GM12878 (cell line): ENCODE data around the gene TMEM150A. TPM values are rescaled to one million over a fixed set of nuclear protein-coding genes. Genes with fewer than 3 reads are reported as not detected.

Experiments used
- ATAC-seq: fragments of 200-7000 bp; cut with Tn5 transposase; 3 replicates; pipeline ENCODE4 v1.9.1; 2020; ENCODE audit warnings: mild to moderate bottlenecking, moderate library complexity
- BruUV-seq: library from RNA; stranded (reverse); fragments of 400-500 nt; replicated peaks from 2 replicates; lab custom pipeline; 2021; lab: Mats Ljungman, UMichigan
- CTCF ChIA-PET: fragments of 300-600 bp; sonication (Branson Sonifier 250); formaldehyde crosslinking; extraction: SDS; loops from one replicate; lab custom pipeline; 2021; ENCODE audit warnings: inconsistent platforms; lab: Yijun Ruan, JAX
- POLR2A ChIA-PET: fragments of 350-600 bp; formaldehyde crosslinking; extraction: SDS; loops from one replicate; lab custom pipeline; 2021; ENCODE audit warnings: inconsistent platforms; lab: Charles Lee
- RAD21 ChIA-PET: fragments of 300-600 bp; sonication (Branson Sonifier 250); formaldehyde crosslinking; loops from one replicate; lab custom pipeline; 2023; ENCODE audit warnings: antibody characterized with exemption; ENCODE audit not compliant: unreplicated experiment; lab: Charles Lee
- SMC1A ChIA-PET: fragments of 300-600 bp; sonication (Branson Sonifier 250); formaldehyde crosslinking; loops from one replicate; lab custom pipeline; 2023; ENCODE audit not compliant: unreplicated experiment, uncharacterized antibody; lab: Charles Lee
- DNase-seq: peaks from one replicate; pipeline ENCODE4 v3.0.0-alpha.2; 2011; ENCODE audit warnings: low read depth, low spot score
- FAIRE-seq: peaks from 3 replicates; lab custom pipeline; 2011; peaks lifted over from hg19 to GRCh38; lab: Jason Lieb, UNC
- H2AFZ ChIP-seq: 2 replicates; pipeline ENCODE4 v1.6.0; 2011; ENCODE audit warnings: low read depth, low read length, control low read depth; ENCODE audit not compliant: control insufficient read depth
- H3K27ac ChIP-seq: 2 replicates; pipeline ENCODE4 v1.5.1; 2011; ENCODE audit warnings: control low read depth; ENCODE audit not compliant: control insufficient read depth, insufficient read depth
- H3K27me3 ChIP-seq, 2 experiments: replicated peaks in 1 of 2; 2 replicates each; pipeline versions ENCODE4 v1.6.0 to v1.6.1; 2011; ENCODE audit warnings: low read length in 1 of 2; ENCODE audit not compliant: control insufficient read depth in 2 of 2, insufficient read depth in 2 of 2
- H3K36me3 ChIP-seq, 2 experiments: 2 replicates each; pipeline ENCODE4 v1.5.1; 2011; ENCODE audit warnings: low read length in 1 of 2; ENCODE audit not compliant: control insufficient read depth in 2 of 2, insufficient read depth in 2 of 2
- H3K4me1 ChIP-seq: 2 replicates; pipeline ENCODE4 v1.6.1; 2011; ENCODE audit warnings: mild to moderate bottlenecking, low read length, moderate library complexity, mixed read lengths; ENCODE audit not compliant: control insufficient read depth, insufficient read depth
- H3K4me2 ChIP-seq: 2 replicates; pipeline ENCODE4 v1.6.0; 2011; ENCODE audit warnings: control low read depth; ENCODE audit not compliant: control insufficient read depth, insufficient read depth
- H3K4me3 ChIP-seq: fragments of 200-600 bp; sonication (generic); 2 replicates; pipeline ENCODE4 v1.5.1; 2016
- H3K79me2 ChIP-seq: 2 replicates; pipeline ENCODE4 v1.6.0; 2011; ENCODE audit warnings: low read length; ENCODE audit not compliant: control insufficient read depth, insufficient read depth
- H3K9ac ChIP-seq: 2 replicates; pipeline ENCODE4 v1.8.0; 2011; ENCODE audit warnings: low read length, control low read depth, mixed read lengths; ENCODE audit not compliant: control insufficient read depth, insufficient read depth
- H3K9me3 ChIP-seq: replicated peaks from 3 replicates; pipeline ENCODE4 v1.5.1; 2011; ENCODE audit warnings: mild to moderate bottlenecking, low read length; ENCODE audit not compliant: control insufficient read depth, insufficient read depth
- H4K20me1 ChIP-seq: 2 replicates; pipeline ENCODE4 v1.6.0; 2011; ENCODE audit not compliant: control insufficient read depth, insufficient read depth
- BMI1 ChIP-seq: fragments of 450-650 bp; IDR thresholded peaks from 2 replicates; pipeline ENCODE4 v1.6.1; 2016; ENCODE audit warnings: mild to moderate bottlenecking, moderate library complexity, borderline replicate concordance
- CBX3 ChIP-seq: fragments of 200-600 bp; sonication (generic); IDR thresholded peaks from 2 replicates; pipeline ENCODE4 v1.6.1; 2016; ENCODE audit warnings: low read depth, borderline replicate concordance
- CEBPB ChIP-seq, 2 experiments: fragments of 150-350 bp in 1 of 2; IDR thresholded peaks; 2 replicates each; pipeline ENCODE4 v1.6.1; 2012 to 2014; ENCODE audit warnings: low read depth in 2 of 2, low read length in 2 of 2, borderline replicate concordance in 1 of 2, inconsistent platforms in 1 of 2
- EZH2 ChIP-seq: IDR thresholded peaks from 2 replicates; pipeline ENCODE4 v1.6.1; 2012; ENCODE audit warnings: low read depth, mild to moderate bottlenecking, control low read depth, inconsistent platforms, low read length, borderline replicate concordance; ENCODE audit not compliant: control insufficient read depth
- HDGF ChIP-seq: fragments of 450-650 bp; IDR thresholded peaks from 2 replicates; pipeline ENCODE4 v1.6.1; 2016; ENCODE audit warnings: antibody characterized with exemption
- KDM1A ChIP-seq: fragments of 200-600 bp; sonication (generic); IDR thresholded peaks from 2 replicates; pipeline ENCODE4 v1.6.1; 2016; ENCODE audit warnings: borderline replicate concordance
- MYB ChIP-seq: fragments of 150-350 bp; IDR thresholded peaks from 2 replicates; pipeline ENCODE4 v1.6.1; 2014; ENCODE audit warnings: mild to moderate bottlenecking, low read depth, low read length, borderline replicate concordance
- NRF1 ChIP-seq: conservative IDR thresholded peaks from 2 replicates; pipeline ENCODE4 v1.6.1; 2011; ENCODE audit warnings: mild to moderate bottlenecking, low read depth, low read length, improper control_type of control experiment
- POU2F2 ChIP-seq: IDR thresholded peaks from 3 replicates; pipeline ENCODE4 v1.6.1; 2011; ENCODE audit warnings: low read depth, mild to moderate bottlenecking, low read length, borderline replicate concordance
- RAD51 ChIP-seq: fragments of 450-650 bp; IDR thresholded peaks from 2 replicates; pipeline ENCODE4 v1.6.1; 2016; ENCODE audit warnings: moderate library complexity, mild to moderate bottlenecking, inconsistent platforms
- SMAD5 ChIP-seq: IDR thresholded peaks from 2 replicates; pipeline ENCODE4 v1.6.1; 2016; ENCODE audit warnings: antibody characterized with exemption, low read depth
- SMC3 ChIP-seq: IDR thresholded peaks from 2 replicates; pipeline ENCODE4 v1.6.1; 2011; ENCODE audit warnings: low read length, improper control_type of control experiment, borderline replicate concordance
- SRF ChIP-seq, 2 experiments: IDR thresholded peaks; 2 replicates each; pipeline ENCODE4 v1.6.1; 2011; ENCODE audit warnings: low read depth in 2 of 2, low read length in 2 of 2, mild to moderate bottlenecking in 1 of 2, moderate library complexity in 1 of 2
- STAT1 ChIP-seq: fragments of 450-650 bp; conservative IDR thresholded peaks from 2 replicates; pipeline ENCODE4 v1.6.1; 2014; ENCODE audit warnings: antibody characterized with exemption, mild to moderate bottlenecking
- WGBS: methylation state at CpG from one replicate; pipeline ENCODE4 v1.1.6; 2016; ENCODE audit warnings: low lambda C conversion rate; ENCODE audit not compliant: insufficient replicate concordance, insufficient coverage; ENCODE audit errors: missing lambda C conversion rate; 5-methylcytosine and 5-hydroxymethylcytosine counted together
- in situ Hi-C: fragments of 300-500 bp; cut with MboI; formaldehyde crosslinking; loops from 9 replicates; pipeline ENCODE4 v1.14.3; 2018; ENCODE audit warnings: mixed read lengths
- intact Hi-C: fragments of 100-400 bp; cut with micrococcal nuclease; formaldehyde crosslinking; loops from one replicate; pipeline ENCODE4 v1.14.2; 2022; ENCODE audit not compliant: unreplicated experiment
- polyA plus RNA-seq, 11 experiments: library from polyadenylated mRNA; depleted of rRNA in 4 of 11; unstranded in 6 of 11; stranded (reverse) in 5 of 11; fragments of >200 nt; fragmentation: Nextera tagmentation in 4 of 11; fragmentation: Illumina TruSeq in 1 of 11; extraction: Ambion mirVana in 4 of 11; extraction: Trizol in 1 of 11; gene quantifications; 1 replicate in 1 of 11; 2 replicates in 10 of 11; pipeline versions ENCODE4 v1.2.1 to v1.2.3, GENCODE V29; 2011 to 2016; ENCODE audit warnings: inconsistent platforms in 2 of 11, missing spikeins in 2 of 11, low read depth in 1 of 11
- total RNA-seq, 4 experiments: library from RNA; depleted of rRNA in 3 of 4; stranded (reverse); fragments of >200 nt in 3 of 4; fragmentation: Illumina TruSeq in 1 of 4; extraction: Trizol in 1 of 4; gene quantifications; 2 replicates each; pipeline versions ENCODE4 v1.2.1 to v1.2.3, GENCODE V29; 2013 to 2021
- TF ChIP-seq, protein P1 (sequence below): fragments of 450-650 bp; IDR thresholded peaks from 2 replicates; pipeline ENCODE4 v1.6.1; 2017; ENCODE audit warnings: mild to moderate bottlenecking, moderate library complexity
- TF ChIP-seq, protein P2 (sequence below): IDR thresholded peaks from 2 replicates; pipeline ENCODE4 v1.6.1; 2012; ENCODE audit warnings: mild to moderate bottlenecking, low read depth, low read length

TMEM150A gene
- total and polyA plus RNA-seq, 10 of the 15 experiments (the other 5 are each of a cell fraction or from before 2014, with no cell fraction given) = 0.45 to 4.4 (median 2.6) TPM

DNA sequence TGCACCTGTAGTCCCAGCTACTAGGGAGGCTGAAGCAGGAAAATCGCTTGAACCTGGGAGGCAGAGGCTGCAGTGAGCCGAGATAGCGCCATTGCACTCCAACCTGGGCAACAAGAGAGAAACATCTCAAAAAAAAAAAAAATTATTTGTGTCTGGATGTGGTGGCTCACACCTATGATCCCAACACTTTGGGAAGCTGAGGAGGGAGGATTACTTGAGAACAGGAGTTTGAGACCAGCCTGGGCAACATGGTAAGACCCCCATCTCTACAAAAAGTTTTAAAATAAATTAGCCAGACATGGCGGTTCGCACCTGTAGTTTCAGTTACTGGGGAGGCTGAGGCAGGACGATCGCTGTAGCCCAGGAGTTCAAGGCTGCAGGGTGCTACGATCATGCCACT lies 26.8 kb downstream of the TMEM150A start (continued):
- TF ChIP-seq POU2F2 (no peak), SMAD5 (no peak), CBX3 (no peak), NRF1 (no peak), MYB (no peak)

DNA sequence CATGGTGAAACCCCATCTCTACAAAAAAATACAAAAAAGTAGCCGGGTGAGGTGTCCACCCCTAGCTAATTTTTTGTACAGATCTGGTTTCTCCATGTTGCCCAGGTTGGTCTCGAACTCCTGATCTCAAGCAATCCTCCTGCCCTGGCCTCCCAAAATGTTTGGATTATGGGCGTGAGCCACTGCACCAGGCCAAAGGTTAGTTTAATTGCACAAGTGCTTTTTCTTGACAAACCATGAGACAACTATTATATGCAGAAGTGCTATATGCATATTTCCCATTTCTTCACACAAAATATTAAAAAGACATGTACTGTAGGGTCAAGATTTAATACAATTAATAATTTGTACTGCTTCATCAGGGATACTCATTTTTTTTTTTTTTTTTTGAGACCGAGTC lies 36.2 kb downstream of the TMEM150A start:
- ATAC-seq = no peak
- intact Hi-C loops = no loop called here
- no peaks in the 10 kb centered on the region for H4K20me1 ChIP-seq
- no peak for FAIRE-seq
- ChIA-PET POLR2A (interaction anchor here (6.2 kb wide), 1 partner anchor 29 kb away, joined by 32 read pairs; the partner anchor contains the start of gene RNF181), RAD21 (no interaction called here), CTCF (interaction anchor here (1.3 kb wide), 1 partner anchor 14 kb away, joined by 5 read pairs; no protein-coding TSS in a partner anchor), SMC1A (interaction anchor here (1.0 to 1.8 kb wide), 3 partner anchors 11 to 25 kb away, joined by 3 to 4 read pairs (median 3); partner anchors contain the start of gene VAMP8)
- peaks cover 3% of the 10 kb centered on the region for H3K79me2 ChIP-seq
- WGBS = 68% methylated on average over 3 of the region's 4 CpGs
- no peaks in the 10 kb centered on the region; the same call in 1 of the 2 replicates for H3K4me1 ChIP-seq
- no peak overlapping the region for H3K27ac ChIP-seq
- in situ Hi-C loops = no loop called here
- no peak overlapping the region for H3K4me3 ChIP-seq
- H3K36me3 ChIP-seq = no peaks in the 10 kb centered on the region
- H3K9me3 ChIP-seq = no peaks in the 10 kb centered on the region
- no peaks in the 10 kb centered on the region; a peak in 1 of 4 replicates for H3K27me3 ChIP-seq
- no peak overlapping the region for H2AFZ ChIP-seq
- no peak overlapping the region for H3K9ac ChIP-seq
- no peak overlapping the region for H3K4me2 ChIP-seq
- no peak for DNase-seq
- BruUV-seq = no TSS peak
- no peak for TF ChIP-seq EZH2
- TF ChIP-seq HDGF = no peak
- TF ChIP-seq CEBPB (IDR thresholded peaks at IDR 0.05; ENCODE audit: borderline replicate concordance in 1 of 2, low read depth in 2 of 2, low read length in 2 of 2) = no peak
- no peak for TF ChIP-seq BMI1
- TF ChIP-seq SRF (IDR thresholded peaks at IDR 0.05; ENCODE audit: low read depth in 2 of 2, low read length in 2 of 2) = no peak
- TF ChIP-seq, protein P1, sequence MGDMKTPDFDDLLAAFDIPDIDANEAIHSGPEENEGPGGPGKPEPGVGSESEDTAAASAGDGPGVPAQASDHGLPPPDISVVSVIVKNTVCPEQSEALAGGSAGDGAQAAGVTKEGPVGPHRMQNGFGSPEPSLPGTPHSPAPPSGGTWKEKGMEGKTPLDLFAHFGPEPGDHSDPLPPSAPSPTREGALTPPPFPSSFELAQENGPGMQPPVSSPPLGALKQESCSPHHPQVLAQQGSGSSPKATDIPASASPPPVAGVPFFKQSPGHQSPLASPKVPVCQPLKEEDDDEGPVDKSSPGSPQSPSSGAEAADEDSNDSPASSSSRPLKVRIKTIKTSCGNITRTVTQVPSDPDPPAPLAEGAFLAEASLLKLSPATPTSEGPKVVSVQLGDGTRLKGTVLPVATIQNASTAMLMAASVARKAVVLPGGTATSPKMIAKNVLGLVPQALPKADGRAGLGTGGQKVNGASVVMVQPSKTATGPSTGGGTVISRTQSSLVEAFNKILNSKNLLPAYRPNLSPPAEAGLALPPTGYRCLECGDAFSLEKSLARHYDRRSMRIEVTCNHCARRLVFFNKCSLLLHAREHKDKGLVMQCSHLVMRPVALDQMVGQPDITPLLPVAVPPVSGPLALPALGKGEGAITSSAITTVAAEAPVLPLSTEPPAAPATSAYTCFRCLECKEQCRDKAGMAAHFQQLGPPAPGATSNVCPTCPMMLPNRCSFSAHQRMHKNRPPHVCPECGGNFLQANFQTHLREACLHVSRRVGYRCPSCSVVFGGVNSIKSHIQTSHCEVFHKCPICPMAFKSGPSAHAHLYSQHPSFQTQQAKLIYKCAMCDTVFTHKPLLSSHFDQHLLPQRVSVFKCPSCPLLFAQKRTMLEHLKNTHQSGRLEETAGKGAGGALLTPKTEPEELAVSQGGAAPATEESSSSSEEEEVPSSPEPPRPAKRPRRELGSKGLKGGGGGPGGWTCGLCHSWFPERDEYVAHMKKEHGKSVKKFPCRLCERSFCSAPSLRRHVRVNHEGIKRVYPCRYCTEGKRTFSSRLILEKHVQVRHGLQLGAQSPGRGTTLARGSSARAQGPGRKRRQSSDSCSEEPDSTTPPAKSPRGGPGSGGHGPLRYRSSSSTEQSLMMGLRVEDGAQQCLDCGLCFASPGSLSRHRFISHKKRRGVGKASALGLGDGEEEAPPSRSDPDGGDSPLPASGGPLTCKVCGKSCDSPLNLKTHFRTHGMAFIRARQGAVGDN = no peak
- TF ChIP-seq SMC3 = no peak
- TF ChIP-seq, protein P2, sequence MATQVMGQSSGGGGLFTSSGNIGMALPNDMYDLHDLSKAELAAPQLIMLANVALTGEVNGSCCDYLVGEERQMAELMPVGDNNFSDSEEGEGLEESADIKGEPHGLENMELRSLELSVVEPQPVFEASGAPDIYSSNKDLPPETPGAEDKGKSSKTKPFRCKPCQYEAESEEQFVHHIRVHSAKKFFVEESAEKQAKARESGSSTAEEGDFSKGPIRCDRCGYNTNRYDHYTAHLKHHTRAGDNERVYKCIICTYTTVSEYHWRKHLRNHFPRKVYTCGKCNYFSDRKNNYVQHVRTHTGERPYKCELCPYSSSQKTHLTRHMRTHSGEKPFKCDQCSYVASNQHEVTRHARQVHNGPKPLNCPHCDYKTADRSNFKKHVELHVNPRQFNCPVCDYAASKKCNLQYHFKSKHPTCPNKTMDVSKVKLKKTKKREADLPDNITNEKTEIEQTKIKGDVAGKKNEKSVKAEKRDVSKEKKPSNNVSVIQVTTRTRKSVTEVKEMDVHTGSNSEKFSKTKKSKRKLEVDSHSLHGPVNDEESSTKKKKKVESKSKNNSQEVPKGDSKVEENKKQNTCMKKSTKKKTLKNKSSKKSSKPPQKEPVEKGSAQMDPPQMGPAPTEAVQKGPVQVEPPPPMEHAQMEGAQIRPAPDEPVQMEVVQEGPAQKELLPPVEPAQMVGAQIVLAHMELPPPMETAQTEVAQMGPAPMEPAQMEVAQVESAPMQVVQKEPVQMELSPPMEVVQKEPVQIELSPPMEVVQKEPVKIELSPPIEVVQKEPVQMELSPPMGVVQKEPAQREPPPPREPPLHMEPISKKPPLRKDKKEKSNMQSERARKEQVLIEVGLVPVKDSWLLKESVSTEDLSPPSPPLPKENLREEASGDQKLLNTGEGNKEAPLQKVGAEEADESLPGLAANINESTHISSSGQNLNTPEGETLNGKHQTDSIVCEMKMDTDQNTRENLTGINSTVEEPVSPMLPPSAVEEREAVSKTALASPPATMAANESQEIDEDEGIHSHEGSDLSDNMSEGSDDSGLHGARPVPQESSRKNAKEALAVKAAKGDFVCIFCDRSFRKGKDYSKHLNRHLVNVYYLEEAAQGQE = no peak
- no peak for TF ChIP-seq RAD51
- no peak for TF ChIP-seq KDM1A
- no peak for TF ChIP-seq STAT1
